Neuron (in vitro differentiated cells): ENCODE results near the gene BRD9.
"Not testable (repeated sequence)": the region's sequence is repeated elsewhere in the genome, so short reads cannot be mapped to it uniquely, and the experiment has no call there.

Experiments used
- H2AFZ ChIP-seq: one replicate; pipeline ENCODE4 v1.6.1; 2013; ENCODE audit warnings: low read depth, mild to moderate bottlenecking, inconsistent platforms, low read length, moderate library complexity
- H3K27me3 ChIP-seq: one replicate; pipeline ENCODE4 v1.6.1; 2013; ENCODE audit warnings: low read length; ENCODE audit not compliant: insufficient read depth
- H3K36me3 ChIP-seq: one replicate; pipeline ENCODE4 v1.6.1; 2013; ENCODE audit warnings: low read length; ENCODE audit not compliant: insufficient read depth
- H3K4me1 ChIP-seq: one replicate; pipeline ENCODE4 v1.6.1; 2013; ENCODE audit warnings: low read length; ENCODE audit not compliant: insufficient read depth
- H3K4me3 ChIP-seq: 2 replicates; pipeline ENCODE4 v1.5.1; 2013; ENCODE audit warnings: mild to moderate bottlenecking, low read length, moderate library complexity
- H3K9me3 ChIP-seq: one replicate; pipeline ENCODE4 v1.6.1; 2013; ENCODE audit warnings: low read length

BRD9 gene

GRCh38 chr5:861442-862366 lies 30.9 kb downstream of the BRD9 start:
- Histone ChIP-seq H3K36me3 (peaks cover 44% of the 10 kb centered on the region), H2AFZ (no peak overlapping the region), H3K4me1 (peaks cover 10% of the 10 kb centered on the region), H3K27me3 (no peaks in the 10 kb centered on the region), H3K4me3 (no peak overlapping the region), H3K9me3 (no peaks in the 10 kb centered on the region)

- Histone ChIP-seq H3K36me3 (peaks cover 36% of the 10 kb centered on the region), H2AFZ (no peak overlapping the region), H3K27me3 (no peaks in the 10 kb centered on the region), H3K9me3 (no peaks in the 10 kb centered on the region), H3K4me3 (no peak overlapping the region), H3K4me1 (peaks cover 10% of the 10 kb centered on the region)
Observed at GRCh38 chr5:860506-861150, 32.0 kb downstream of the BRD9 start.

GRCh38 chr5:859798-860296 lies 32.8 kb downstream of the BRD9 start:
- Histone ChIP-seq H3K27me3 (no peaks in the 10 kb centered on the region), H3K4me3 (no peak overlapping the region), H3K4me1 (peaks cover 10% of the 10 kb centered on the region), H3K36me3 (peaks cover 28% of the 10 kb centered on the region), H2AFZ (no peak overlapping the region), H3K9me3 (no peaks in the 10 kb centered on the region)

GRCh38 chr5:859391-859790 lies 33.2 kb downstream of the BRD9 start:
- H3K36me3 ChIP-seq, result peaks cover 23% of the 10 kb centered on the region
- peaks cover 10% of the 10 kb centered on the region for H3K4me1 ChIP-seq
- H3K4me3 ChIP-seq, result no peak overlapping the region
- no peak overlapping the region for H2AFZ ChIP-seq
- H3K27me3 ChIP-seq, result no peaks in the 10 kb centered on the region
- H3K9me3 ChIP-seq, result no peaks in the 10 kb centered on the region

GRCh38 chr5:858726-859125 lies 33.9 kb downstream of the BRD9 start:
- Histone ChIP-seq H3K9me3 (no peaks in the 10 kb centered on the region), H3K4me3 (no peak overlapping the region), H2AFZ (no peak overlapping the region), H3K27me3 (no peaks in the 10 kb centered on the region), H3K36me3 (peaks cover 19% of the 10 kb centered on the region), H3K4me1 (peaks cover 10% of the 10 kb centered on the region)

- H3K27me3 ChIP-seq, result no peaks in the 10 kb centered on the region
- H3K4me1 ChIP-seq, result peaks cover 10% of the 10 kb centered on the region
- peaks cover 3% of the 10 kb centered on the region for H3K36me3 ChIP-seq
- H3K9me3 ChIP-seq, result no peaks in the 10 kb centered on the region
- H2AFZ ChIP-seq, result no peak overlapping the region
- no peak overlapping the region for H3K4me3 ChIP-seq
Observed at GRCh38 chr5:856531-857425, 35.8 kb downstream of the BRD9 start.

GRCh38 chr5:855771-856530 lies 36.6 kb downstream of the BRD9 start:
- Histone ChIP-seq H3K4me1 (peaks cover 12% of the 10 kb centered on the region), H3K36me3 (no peaks in the 10 kb centered on the region), H3K27me3 (no peaks in the 10 kb centered on the region), H2AFZ (no peak overlapping the region), H3K4me3 (no peak overlapping the region), H3K9me3 (no peaks in the 10 kb centered on the region)

- H3K27me3 ChIP-seq, result no peaks in the 10 kb centered on the region
- H3K4me3 ChIP-seq, result no peak overlapping the region
- no peak overlapping the region for H2AFZ ChIP-seq
- no peaks in the 10 kb centered on the region for H3K9me3 ChIP-seq
- no peaks in the 10 kb centered on the region for H3K36me3 ChIP-seq
- H3K4me1 ChIP-seq, result peaks cover 20% of the 10 kb centered on the region
Observed at GRCh38 chr5:854966-855743, 37.4 kb downstream of the BRD9 start.

- H3K9me3 ChIP-seq, result no peaks in the 10 kb centered on the region
- H3K27me3 ChIP-seq, result no peaks in the 10 kb centered on the region
- H3K4me3 ChIP-seq, result no peak overlapping the region
- H3K4me1 ChIP-seq, result peaks cover 26% of the 10 kb centered on the region
- no peak overlapping the region for H2AFZ ChIP-seq
- H3K36me3 ChIP-seq, result no peaks in the 10 kb centered on the region
Observed at GRCh38 chr5:854217-854616, 38.4 kb downstream of the BRD9 start.

- not testable (repeated sequence) for H2AFZ ChIP-seq, H3K36me3 ChIP-seq, H3K27me3 ChIP-seq, H3K9me3 ChIP-seq, H3K4me3 ChIP-seq
- H3K4me1 ChIP-seq, result peaks cover 23% of the 10 kb centered on the region
Observed at GRCh38 chr5:853416-854090, 39.0 kb downstream of the BRD9 start.
